Stimulated activated naive CD8-positive, alpha-beta T cell treated with anti-CD3 and anti-CD28 coated beads, Interleukin-15, amount 100 ng/mL, for 72 hours (primary cell): ENCODE measurements around the gene SMYD3.

Experiments
- ATAC-seq: fragments of 150-1000 bp; cut with Tn5 transposase; 2 replicates; pipeline ENCODE4 v1.10.0; 2021; ENCODE audit warnings: mild to moderate bottlenecking, moderate library complexity
- DNase-seq, 2 donors: peaks; one replicate each; pipeline ENCODE4 v3.0.0; 2021 to 2022
- H3K27ac Mint-ChIP-seq, 2 donors: one replicate each; pipeline ENCODE4 v1.8.0; 2022; ENCODE audit warnings: mild to moderate bottlenecking in 2 of 2, mixed read lengths in 2 of 2, moderate library complexity in 2 of 2
- H3K27me3 Mint-ChIP-seq: one replicate; pipeline ENCODE4 v1.8.0; 2022; ENCODE audit warnings: mixed read lengths
- H3K4me1 Mint-ChIP-seq: one replicate; pipeline ENCODE4 v1.8.0; 2022; ENCODE audit warnings: mild to moderate bottlenecking, mixed read lengths
- H3K4me3 Mint-ChIP-seq, 2 donors: one replicate each; pipeline ENCODE4 v1.8.0; 2022; ENCODE audit warnings: mild to moderate bottlenecking in 2 of 2, mixed read lengths in 2 of 2, moderate library complexity in 1 of 2
- H3K9me3 Mint-ChIP-seq, 2 donors: one replicate each; pipeline ENCODE4 v1.8.0; 2022; ENCODE audit warnings: mixed read lengths in 2 of 2

Gene SMYD3

DNA sequence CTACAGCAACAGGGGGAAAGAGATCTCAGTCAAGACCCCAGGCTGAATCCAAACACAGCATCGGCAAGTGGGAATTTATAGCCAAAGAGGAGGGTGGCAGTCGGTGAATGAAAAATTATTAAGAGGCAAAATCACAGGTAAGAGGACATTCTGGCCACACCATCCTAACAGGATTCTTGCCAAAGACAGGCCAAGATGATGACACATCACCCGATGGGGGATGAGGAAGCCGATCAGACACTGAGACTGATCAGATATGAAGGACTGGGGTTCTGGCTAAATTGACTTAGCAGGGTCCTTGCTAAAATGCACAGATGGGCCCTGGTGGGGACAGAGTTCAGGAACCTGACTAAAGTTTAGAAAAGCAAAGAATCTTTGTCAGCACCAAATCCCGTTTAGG lies 402.2 kb downstream of the SMYD3 start:
- ATAC-seq: no peak
- no peak for DNase-seq
- no peaks in the 10 kb centered on the region for H3K27me3 Mint-ChIP-seq
- no peak overlapping the region for H3K27ac Mint-ChIP-seq
- no peaks in the 10 kb centered on the region for H3K4me1 Mint-ChIP-seq
- H3K9me3 Mint-ChIP-seq: no peaks in the 10 kb centered on the region
- no peak overlapping the region for H3K4me3 Mint-ChIP-seq

DNA sequence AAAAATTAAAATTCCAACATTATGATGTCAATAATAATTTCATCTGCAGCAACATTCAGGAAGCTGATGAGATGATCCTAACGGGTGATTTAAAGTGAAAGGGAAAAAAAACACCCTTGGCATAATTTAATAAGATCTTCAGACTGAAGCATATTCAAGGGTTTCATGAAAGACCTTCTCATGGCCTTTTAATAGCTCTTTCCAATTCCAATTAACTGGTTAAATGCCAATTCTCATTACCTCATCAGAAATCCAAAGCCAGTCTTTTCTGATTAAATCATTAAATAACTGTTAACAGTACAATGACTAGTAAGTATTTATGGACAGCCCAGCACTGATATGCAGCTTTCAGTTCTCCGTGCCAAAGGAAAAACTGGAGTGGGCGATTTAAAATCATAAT lies 407.5 kb downstream of the SMYD3 start:
- ATAC-seq (no peak), DNase-seq (no peak)
- Mint-ChIP-seq H3K4me1 (no peaks in the 10 kb centered on the region), H3K27ac (no peak overlapping the region), H3K4me3 (no peak overlapping the region), H3K27me3 (no peaks in the 10 kb centered on the region), H3K9me3 (peaks cover 0 to 7% of the 10 kb centered on the region in 2 donors)

DNA sequence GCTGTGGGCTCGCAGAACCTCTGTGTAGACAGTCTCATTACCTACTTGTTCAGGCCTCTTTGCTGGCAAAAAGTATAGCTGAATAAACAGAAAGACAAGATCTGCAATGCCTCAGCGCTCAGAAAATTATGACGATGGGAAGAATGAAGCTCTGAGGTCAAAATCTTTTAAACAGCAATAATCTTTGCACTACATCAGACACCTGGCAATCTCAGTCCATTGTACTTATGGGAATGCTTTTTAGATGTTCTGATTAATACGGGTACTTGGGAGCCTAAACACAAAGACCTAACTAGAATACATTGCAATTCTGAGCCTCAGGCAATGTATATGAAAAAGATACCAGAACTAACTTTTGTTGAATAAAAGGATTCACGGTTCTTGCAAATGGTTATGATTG lies 410.7 kb downstream of the SMYD3 start:
- Mint-ChIP-seq H3K4me3 (no peak overlapping the region), H3K27ac (no peak overlapping the region), H3K27me3 (no peaks in the 10 kb centered on the region), H3K9me3 (peaks cover 4 to 14% of the 10 kb centered on the region in 2 donors), H3K4me1 (peaks cover 1% of the 10 kb centered on the region)
- no peak for ATAC-seq
- no peak for DNase-seq

DNA sequence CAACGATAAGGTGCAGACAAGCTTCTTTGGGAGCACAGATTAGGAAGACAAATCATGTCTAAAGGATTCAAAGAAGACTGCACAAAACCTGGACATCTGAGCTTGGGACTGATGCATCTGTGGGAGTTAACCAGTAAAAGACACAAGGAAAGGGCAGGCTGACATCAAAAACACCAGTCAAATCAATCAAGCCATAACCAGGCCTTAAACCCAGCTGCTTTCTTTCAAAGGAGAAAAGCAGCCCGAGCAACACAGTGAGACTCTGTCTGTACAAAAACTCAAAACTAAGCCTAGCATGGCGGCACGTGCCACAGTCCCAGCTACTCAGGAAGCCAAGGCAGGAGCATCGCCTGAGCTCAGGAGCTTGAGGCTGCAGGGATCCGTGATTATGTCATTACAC lies 411.6 kb downstream of the SMYD3 start:
- peaks cover 4 to 14% of the 10 kb centered on the region in 2 donors for H3K9me3 Mint-ChIP-seq
- DNase-seq (no peak), ATAC-seq (no peak)
- peak overlapping the region in 1 of 2 donors; percentile 55 for H3K27ac Mint-ChIP-seq
- H3K4me1 Mint-ChIP-seq: peaks cover 6% of the 10 kb centered on the region
- H3K27me3 Mint-ChIP-seq: no peaks in the 10 kb centered on the region
- no peak overlapping the region for H3K4me3 Mint-ChIP-seq

DNA sequence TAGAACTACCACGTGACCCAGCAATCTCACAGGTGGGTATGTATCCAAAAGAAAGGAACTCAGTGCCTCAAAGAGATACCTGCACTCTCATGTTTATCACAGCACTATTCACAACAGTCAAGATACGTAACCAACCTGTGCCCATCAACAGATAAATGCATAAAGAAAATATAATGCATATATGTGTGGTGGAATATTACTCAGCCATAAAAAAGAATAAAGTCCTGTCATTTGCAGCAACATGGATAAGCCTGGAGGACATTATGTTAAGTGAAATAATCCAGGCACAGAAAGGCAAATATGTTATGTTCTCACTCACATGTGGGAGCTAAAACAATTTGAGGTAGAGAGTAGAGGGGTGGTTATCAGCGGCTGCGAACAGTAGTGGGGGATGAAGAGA lies 413.8 kb downstream of the SMYD3 start:
- H3K27ac Mint-ChIP-seq: no peak overlapping the region
- no peak overlapping the region for H3K4me3 Mint-ChIP-seq
- H3K9me3 Mint-ChIP-seq: peaks cover 4 to 14% of the 10 kb centered on the region in 2 donors
- no peaks in the 10 kb centered on the region for H3K27me3 Mint-ChIP-seq
- H3K4me1 Mint-ChIP-seq: peaks cover 6% of the 10 kb centered on the region
- ATAC-seq (no peak), DNase-seq (no peak)

DNA sequence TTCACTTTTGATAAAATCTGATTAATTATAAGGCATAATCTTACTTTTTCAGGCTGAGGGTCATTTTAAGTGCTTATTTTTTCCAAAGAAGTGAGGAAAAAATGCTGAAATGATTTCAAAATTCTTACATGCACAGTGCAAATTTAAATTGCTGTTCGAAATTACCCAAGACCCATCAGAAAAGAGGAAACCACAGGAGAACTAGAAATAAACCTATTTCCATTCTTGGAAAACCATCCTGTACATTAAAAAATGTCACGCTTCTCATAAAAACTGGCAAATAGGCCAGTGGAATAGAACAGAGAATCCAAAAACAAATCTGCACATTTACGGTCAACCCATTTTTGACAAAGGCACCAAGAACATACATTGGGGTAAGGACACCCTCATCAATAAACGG lies 414.9 kb downstream of the SMYD3 start:
- Mint-ChIP-seq H3K4me1 (peaks cover 6% of the 10 kb centered on the region), H3K27me3 (no peaks in the 10 kb centered on the region), H3K4me3 (no peak overlapping the region), H3K9me3 (peaks cover 4 to 16% of the 10 kb centered on the region in 2 donors), H3K27ac (no peak overlapping the region)
- DNase-seq: no peak
- no peak for ATAC-seq

DNA sequence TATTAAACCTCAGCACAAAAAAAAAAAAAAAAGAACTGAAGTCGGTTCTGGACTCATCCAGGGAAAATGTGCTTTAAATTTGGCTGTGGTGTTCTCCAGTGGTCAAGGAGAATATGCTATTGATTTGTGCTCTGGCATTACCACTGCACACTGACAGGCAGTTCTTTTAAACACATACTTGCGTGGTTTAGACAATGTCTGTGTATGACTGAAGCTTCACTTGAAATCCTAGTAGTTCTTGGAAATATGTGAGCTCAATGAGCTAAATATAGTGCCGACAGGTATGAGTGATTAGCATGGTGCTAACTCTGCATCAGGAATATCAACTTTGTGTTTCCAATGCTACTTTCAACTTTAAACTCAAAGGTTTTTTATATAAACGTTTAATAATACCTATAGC lies 415.6 kb downstream of the SMYD3 start:
- H3K4me3 Mint-ChIP-seq: no peak overlapping the region
- H3K27ac Mint-ChIP-seq: no peak overlapping the region
- ATAC-seq (no peak), DNase-seq (no peak)
- H3K4me1 Mint-ChIP-seq: peaks cover 6% of the 10 kb centered on the region
- no peaks in the 10 kb centered on the region for H3K27me3 Mint-ChIP-seq
- peaks cover 4 to 21% of the 10 kb centered on the region in 2 donors for H3K9me3 Mint-ChIP-seq

DNA sequence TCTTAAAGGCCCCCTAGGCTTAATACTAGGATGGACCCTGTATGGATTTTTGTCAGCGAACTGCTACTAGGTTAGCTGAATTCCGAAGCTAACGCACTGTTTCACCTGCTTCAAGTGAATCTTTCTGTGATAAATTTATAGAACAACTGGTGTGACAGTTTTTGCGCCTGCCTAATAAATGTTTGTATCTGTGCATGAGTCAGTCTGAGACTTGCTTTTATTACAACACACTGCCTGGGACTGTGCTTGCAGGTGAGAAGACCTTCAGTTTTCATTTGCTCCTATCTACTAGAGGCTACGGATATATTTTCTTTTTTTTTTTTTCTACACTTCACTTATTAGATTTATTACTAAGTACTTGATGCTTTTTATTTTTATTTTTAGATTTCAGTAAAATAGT lies 420.9 kb downstream of the SMYD3 start:
- H3K27me3 Mint-ChIP-seq: no peaks in the 10 kb centered on the region
- H3K4me3 Mint-ChIP-seq: no peak overlapping the region
- ATAC-seq (no peak), DNase-seq (no peak)
- H3K27ac Mint-ChIP-seq: no peak overlapping the region
- peaks cover 13 to 17% of the 10 kb centered on the region in 2 donors for H3K9me3 Mint-ChIP-seq
- peaks cover 4% of the 10 kb centered on the region for H3K4me1 Mint-ChIP-seq

DNA sequence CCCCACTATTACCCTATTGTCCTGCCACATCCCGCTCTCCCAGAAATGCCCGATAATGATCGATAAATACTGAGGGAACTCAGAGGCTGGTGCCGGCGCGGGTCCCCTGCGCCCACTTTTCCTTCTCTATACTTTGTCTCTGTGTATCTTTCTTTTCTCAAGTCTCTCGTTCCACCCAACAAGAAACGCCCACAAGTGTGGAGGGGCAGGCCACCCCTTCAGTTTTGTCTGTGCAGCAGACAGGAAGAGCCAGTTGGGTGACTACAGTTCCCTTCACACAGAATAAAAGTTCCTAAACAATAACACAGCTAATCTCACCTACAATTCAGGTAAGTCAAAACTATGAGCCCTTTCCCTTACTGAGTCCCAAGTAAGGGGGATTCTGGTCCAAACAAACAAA lies 423.7 kb downstream of the SMYD3 start:
- Mint-ChIP-seq H3K4me1 (no peaks in the 10 kb centered on the region), H3K27me3 (no peaks in the 10 kb centered on the region), H3K4me3 (no peak overlapping the region), H3K9me3 (peaks cover 13 to 17% of the 10 kb centered on the region in 2 donors), H3K27ac (no peak overlapping the region)
- ATAC-seq: no peak
- no peak for DNase-seq

DNA sequence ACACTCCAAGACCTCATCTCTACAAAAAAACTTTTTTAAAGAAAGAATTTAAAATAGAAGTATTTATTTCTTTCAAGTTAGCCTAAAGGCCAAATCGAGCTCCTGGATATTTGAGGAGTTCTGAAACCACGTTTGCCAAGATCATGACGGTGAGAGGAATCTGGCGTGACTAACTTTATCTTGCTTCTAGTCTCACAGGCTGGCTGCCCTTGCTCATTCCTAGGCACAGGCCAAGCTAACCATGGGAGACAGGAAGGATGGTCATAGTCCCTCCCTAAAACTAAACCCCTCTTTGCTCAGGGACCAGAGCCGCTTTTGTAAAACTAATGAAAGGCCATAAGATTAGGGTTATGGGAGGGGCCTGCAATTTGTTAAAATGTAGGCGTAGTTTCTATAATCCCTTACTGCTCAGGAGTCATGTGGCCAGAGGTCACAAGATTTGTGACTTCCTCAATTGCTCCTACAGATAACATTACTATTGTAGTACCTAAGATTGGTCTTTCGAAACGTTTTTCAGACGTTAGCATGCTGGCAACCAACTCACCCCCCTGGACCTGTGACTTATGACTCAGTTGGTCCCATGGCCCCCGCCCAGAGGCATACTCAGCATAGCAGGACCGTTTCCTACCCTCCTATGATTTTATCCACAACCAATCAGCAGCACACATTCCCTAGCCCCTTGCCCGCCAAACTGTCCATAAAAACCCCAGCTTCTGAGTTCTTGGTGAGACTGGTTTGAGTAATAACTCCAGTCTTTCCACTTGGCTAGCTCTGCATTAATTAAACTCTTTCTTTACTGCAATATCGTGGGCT lies 425.0 kb downstream of the SMYD3 start:
- H3K27me3 Mint-ChIP-seq: no peaks in the 10 kb centered on the region

DNA sequence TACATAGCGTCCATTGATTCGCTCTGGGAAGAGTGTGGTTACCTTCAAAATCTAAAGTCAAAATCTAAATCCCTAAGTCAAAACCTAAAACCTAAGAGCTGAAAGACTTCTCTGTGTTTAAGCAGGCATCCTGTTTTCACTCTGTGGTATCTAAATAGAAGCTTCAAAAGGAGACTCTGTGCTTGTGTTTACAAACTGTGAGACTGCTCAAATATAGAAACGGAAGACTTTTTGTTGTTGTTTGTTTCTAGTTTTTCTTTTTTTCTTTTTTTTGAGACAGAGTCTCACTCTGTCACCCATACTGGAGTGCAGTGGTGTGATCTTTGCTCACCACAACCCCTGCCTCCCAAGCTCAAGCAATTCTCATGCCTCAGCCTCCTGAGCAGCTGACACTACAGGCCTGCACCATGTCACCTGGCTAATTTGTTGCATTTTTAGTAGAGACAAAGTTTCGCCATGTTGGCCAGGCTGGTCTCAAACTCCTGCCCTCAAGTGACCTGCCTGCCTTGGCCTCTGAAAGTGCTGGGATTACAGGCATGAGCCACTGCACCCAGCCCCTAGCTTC lies 425.9 kb downstream of the SMYD3 start:
- Mint-ChIP-seq H3K4me1 (no peaks in the 10 kb centered on the region), H3K9me3 (peaks cover 13 to 14% of the 10 kb centered on the region in 2 donors), H3K27me3 (no peaks in the 10 kb centered on the region), H3K27ac (no peak overlapping the region), H3K4me3 (no peak overlapping the region)
- DNase-seq (no peak), ATAC-seq (no peak)

More for the DNA sequence above, 425.0 kb downstream of the SMYD3 start:
- H3K9me3 Mint-ChIP-seq: peaks cover 13 to 14% of the 10 kb centered on the region in 2 donors
- H3K4me3 Mint-ChIP-seq: no peak overlapping the region
- no peaks in the 10 kb centered on the region for H3K4me1 Mint-ChIP-seq
- DNase-seq: no peak
- ATAC-seq: no peak
- peak overlapping the region in 1 of 2 donors; percentile 48 for H3K27ac Mint-ChIP-seq

DNA sequence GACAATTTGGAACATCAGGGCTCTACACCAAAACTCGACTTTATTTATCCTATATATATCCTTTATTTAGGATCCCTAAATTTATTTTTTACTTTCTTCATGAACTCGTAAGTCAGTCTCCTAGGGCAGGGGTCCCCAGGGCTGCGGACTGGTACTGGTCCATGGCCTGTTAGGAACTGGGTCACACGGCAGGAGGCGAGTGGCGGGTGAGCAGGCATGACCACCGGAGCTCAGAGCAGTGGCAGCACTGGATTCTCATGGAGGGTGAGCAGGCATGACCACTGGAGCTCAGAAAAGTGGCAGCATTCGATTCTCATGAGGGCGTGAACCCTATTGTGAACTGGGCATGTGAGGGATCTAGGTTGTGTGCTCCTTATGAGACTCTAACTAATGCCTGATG lies 427.0 kb downstream of the SMYD3 start:
- DNase-seq (no peak), ATAC-seq (no peak)
- Mint-ChIP-seq H3K27me3 (no peaks in the 10 kb centered on the region), H3K4me3 (no peak overlapping the region), H3K27ac (no peak overlapping the region), H3K4me1 (no peaks in the 10 kb centered on the region), H3K9me3 (peaks cover 7 to 21% of the 10 kb centered on the region in 2 donors)

DNA sequence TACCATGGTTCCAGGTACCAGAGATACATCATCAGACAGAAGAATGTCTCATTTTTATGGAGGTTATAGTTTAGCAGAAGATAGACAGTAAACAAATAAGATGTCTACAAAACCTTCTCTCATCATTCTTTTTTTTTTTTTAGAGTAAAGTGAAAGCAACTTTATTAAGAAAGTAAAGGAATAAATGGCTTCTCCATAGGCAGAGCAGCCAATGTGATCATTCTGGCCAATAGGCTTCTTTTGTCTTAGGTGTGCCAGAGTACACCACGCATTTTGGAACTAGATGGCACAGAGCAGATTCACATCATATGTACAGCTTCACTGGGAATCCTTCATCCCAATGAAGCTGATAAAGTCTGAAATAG lies 428.2 kb downstream of the SMYD3 start:
- peaks cover 7 to 24% of the 10 kb centered on the region in 2 donors for H3K9me3 Mint-ChIP-seq
- ATAC-seq (no peak), DNase-seq (no peak)
- H3K27ac Mint-ChIP-seq: no peak overlapping the region
- no peaks in the 10 kb centered on the region for H3K27me3 Mint-ChIP-seq
- H3K4me1 Mint-ChIP-seq: no peaks in the 10 kb centered on the region
- H3K4me3 Mint-ChIP-seq: no peak overlapping the region

DNA sequence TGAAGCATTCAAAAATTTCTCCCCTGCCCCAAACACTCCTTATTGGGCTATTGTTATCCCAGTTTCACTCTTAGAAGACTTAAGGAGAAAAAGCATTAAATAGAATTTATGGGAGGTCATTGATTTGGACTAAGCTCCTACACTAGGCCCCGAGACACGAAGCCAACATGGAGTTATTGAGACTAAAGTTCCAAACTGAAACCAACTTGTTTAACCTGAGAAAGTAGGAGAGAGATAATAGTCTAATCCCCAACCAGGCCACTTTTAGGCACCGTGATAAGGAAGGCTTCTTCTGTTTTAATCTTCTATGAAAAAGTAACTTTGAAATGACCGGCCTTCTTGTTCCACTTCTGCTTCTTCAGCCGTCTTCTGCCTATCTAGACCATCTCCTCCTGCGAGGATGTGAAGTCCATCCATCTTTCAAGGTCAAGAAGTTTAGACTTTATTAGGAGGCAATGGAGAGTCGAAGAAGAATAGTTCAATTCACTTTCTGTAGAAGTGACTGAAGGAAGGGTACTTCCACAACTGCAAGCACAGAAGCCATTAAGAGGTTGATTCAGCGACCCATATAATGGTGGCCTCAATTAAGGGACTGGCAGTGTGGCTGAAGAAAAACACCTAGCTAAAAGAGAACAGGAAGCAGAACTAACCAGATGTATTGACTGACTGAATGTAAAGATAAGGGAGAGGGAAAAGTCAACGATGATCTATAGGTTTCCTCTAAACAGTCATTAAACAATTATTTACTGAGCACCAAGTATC lies 428.8 kb downstream of the SMYD3 start:
- no peaks in the 10 kb centered on the region for H3K27me3 Mint-ChIP-seq
- H3K27ac Mint-ChIP-seq: no peak overlapping the region
- no peak for ATAC-seq
- DNase-seq: no peak
- peaks cover 2 to 19% of the 10 kb centered on the region in 2 donors for H3K9me3 Mint-ChIP-seq
- H3K4me3 Mint-ChIP-seq: no peak overlapping the region
- no peaks in the 10 kb centered on the region for H3K4me1 Mint-ChIP-seq

DNA sequence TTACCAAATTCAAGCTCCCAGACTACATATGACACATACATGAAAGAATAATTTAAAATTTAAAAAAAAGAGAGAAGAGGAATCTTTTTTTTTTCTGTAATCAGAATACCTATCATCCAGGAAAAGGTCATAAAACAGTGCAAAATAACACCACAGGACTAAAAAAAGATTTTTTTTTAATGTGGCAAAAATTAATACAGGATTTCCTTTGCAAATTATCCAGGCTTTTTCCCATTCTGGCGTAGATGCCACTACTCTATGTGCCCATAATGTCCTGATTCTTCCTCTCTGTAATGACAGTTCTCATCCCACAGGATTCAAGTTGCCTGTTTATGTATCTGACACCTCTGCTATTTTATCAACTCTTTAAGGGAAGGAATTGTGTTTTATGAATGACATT lies 429.6 kb downstream of the SMYD3 start:
- H3K4me1 Mint-ChIP-seq: no peaks in the 10 kb centered on the region
- no peaks in the 10 kb centered on the region for H3K27me3 Mint-ChIP-seq
- H3K27ac Mint-ChIP-seq: no peak overlapping the region
- ATAC-seq (no peak), DNase-seq (no peak)
- no peak overlapping the region for H3K4me3 Mint-ChIP-seq
- peaks cover 0 to 15% of the 10 kb centered on the region in 2 donors for H3K9me3 Mint-ChIP-seq

DNA sequence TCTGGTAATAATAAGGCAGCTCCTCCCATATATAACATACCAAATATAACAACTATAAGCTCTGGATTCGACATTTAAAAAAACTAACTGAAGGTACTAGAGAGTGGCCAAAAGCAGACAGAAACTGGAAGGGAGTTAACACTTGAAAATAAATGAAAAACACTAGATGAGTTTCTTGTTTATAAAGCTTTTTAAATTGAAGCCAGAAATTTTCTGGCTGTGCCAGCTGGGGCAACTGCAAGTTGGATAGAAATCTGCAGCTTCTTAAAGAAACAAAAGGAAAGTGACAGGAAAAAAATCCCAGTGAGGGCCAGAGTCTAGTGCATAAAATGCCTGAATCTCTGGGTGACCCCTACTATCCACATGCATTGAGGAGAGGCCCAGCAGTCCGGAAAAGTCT lies 432.7 kb downstream of the SMYD3 start:
- DNase-seq (no peak), ATAC-seq (no peak)
- Mint-ChIP-seq H3K4me1 (no peaks in the 10 kb centered on the region), H3K9me3 (peaks cover 0 to 15% of the 10 kb centered on the region in 2 donors), H3K27me3 (no peaks in the 10 kb centered on the region), H3K27ac (no peak overlapping the region), H3K4me3 (no peak overlapping the region)
